GM18861 (cell line): ENCODE data around the gene R3HDML.
"Not testable (repeated sequence)": the region's sequence is repeated elsewhere in the genome, so short reads cannot be mapped to it uniquely, and the experiment has no call there.

Experiments used
- ATAC-seq: cut with Tn5 transposase; IDR thresholded peaks from one replicate; pipeline ENCODE4 v1.9.1; 2021; ENCODE audit not compliant: unreplicated experiment

R3HDML gene

DNA sequence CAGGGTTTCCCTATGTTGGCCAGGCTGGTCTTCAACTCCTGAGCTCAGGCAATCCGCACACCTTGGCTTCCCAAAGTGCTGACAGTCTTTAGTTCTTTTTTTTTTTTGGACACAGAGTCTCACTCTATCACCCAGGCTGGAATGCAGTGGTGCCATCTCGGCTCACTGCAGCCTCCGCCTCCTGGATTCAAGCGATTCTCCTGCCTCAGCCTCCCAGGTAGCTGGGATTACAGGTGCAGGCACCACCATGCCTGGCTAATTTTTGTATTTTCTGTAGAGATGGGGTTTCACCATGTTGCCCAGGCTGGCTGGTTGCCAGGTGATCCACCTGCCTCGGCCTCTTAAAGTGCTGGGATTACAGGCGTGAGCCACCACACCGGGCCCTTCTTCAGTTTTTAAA, 9.1 kb upstream of the R3HDML start:
- ATAC-seq: not testable (repeated sequence)

DNA sequence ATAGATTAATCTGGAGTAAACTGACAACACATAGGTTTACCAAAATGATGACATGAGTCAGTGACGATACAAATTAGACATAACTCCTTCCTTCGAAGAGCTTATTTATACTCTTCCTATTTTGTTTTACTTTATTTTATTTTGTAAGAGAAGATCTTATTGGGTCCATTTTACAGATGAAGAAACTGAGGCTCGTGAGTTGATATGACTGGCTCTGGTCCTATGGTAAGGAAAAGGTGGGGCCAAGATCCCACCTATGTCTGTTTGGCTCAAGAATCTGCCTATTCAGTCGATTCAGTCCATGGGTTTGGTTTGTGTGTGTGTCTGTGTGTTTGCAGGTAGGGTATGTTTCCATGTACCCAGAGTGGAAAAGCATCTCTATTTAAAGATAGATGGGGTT, 8.4 kb upstream of the R3HDML start:
- ATAC-seq: no peak

DNA sequence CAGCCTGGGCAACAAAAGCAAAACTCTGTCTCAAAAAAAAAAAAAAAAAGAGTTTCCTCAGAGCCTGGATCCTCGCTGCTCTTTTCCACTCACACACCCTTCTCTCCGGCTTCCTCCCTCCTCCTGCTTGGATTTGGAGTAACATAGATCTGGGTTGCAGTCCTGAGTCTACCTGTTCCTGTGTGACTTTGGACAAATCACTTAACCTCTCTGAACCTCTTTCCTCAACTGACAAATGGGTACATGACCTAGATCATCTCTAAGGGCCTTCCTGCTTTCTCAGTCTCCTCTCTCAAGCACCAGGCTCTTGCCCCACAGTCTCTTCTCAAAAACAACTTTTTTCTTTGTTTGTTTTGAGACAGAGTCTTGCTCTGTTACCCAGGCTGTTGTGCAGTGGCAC, 5.6 kb upstream of the R3HDML start:
- no peak for ATAC-seq

DNA sequence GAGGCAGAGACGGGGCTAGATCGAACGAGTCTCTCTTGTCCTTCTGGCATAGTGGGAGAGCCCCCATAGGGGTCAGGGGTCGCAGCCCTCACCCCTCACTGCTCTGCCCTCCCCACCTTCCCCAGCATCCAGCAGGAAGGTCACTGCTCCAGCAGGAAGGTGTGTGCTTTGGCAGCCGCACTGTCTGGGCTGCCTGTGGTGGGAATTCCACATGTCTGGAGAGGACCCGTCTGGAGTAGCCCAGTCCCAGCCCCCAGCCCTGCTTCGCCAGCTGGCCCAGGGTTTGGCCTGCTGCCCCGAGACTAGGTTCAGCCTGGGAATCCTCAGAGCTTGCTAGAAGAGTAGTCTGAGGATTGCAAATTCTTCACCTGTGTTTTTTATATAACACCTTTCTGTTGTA, 2.5 kb upstream of the R3HDML start:
- ATAC-seq: no peak

DNA sequence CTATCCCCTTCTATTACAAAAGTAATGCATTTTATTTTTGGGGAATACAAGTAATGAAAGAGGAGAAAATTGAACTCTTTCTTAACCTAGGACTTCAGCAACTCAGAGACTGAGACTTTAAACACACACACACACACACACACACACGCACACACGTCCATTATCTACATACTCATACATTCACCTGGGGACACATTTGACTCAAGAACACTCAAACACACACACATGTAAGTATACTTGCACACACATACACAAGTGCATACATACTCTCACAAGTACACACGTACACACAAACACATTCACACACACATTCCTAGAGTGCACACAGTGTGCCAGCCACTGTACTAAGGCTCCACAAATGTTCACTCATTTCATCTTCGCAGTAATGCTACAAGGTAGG, 2.1 kb upstream of the R3HDML start:
- no peak for ATAC-seq

DNA sequence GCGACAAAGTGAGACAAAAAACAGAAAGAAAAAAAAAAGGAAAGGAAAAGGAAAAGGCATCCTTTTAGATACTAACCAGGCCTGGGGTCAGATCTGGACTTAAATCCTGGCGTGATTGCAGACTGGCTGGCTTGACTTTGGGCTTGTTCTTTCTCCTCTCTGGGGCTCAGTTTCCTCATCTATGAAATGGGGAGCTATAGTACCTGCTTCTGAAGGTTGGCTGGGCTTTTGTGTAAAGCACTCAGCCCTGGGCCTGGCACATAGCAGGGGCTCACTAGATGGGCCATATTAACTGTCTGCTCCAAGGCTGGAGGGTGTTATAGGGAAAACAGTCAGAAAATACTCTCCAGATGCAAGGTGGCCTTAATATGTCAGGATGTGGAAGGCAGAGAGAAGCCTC, 1.2 kb upstream of the R3HDML start:
- no peak for ATAC-seq

DNA sequence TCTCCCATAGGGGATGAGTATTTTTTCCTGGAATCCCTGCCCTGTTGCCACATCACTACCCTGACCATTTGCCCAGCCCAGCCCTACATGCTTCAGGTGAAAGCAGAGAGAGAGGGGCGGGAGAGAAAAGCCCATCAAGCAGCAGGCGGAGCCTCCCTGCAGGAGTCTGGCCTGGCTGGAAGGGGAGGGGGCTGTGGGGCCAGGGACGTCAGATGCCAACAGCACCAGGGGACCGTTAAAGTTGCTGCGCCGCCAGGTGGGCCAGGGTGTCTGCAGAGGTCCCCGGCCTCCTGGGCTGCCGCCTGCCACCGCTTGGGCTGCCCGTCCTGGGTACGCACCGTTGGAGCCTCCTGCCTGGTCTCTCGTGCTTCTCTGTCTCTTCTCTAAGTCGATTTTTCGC, 757 bp upstream of the R3HDML start:
- no peak for ATAC-seq

DNA sequence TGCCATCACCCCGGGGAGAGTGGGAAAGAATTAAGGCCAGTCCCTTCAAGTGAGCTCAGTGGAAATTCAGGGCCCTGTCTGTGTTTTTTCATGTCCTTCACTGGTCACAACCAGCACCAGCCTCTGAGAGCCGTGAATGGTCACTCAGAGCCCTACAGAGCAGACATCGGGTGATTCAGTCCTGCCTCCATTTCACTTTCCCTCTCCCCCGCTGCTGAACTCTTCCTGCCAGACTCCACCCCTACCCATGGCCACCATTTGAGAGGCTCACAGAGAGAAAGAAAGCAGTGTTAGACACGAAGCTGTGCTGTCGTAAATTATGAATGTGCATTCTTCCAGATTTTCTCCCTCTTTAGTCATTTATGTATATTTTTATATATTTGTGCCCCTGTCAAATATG, 5.4 kb downstream of the R3HDML start:
- no peak for ATAC-seq

DNA sequence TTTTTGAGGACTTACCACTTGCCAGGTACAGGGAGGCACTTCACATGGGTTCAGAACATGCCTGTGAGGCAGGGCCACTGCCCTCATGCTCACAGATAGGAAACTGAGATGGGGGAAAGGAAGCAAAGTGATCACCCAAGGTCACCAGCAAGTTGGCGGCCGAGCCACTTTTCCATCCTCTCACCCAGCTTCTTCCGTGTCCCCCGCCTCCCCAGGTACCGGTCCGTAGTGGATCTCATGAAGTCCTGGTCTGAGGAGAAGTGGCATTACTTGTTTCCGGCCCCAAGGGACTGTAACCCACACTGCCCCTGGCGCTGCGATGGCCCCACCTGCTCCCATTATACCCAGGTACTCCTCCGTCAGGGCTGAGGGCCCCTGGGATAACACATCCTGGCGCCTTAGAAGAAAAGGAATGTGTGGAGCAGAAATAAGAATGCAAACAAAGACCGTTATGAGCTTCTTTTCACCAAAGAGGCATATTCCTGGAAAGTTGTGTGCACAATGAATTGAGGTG, 6.4 kb downstream of the R3HDML start:
- no peak for ATAC-seq

DNA sequence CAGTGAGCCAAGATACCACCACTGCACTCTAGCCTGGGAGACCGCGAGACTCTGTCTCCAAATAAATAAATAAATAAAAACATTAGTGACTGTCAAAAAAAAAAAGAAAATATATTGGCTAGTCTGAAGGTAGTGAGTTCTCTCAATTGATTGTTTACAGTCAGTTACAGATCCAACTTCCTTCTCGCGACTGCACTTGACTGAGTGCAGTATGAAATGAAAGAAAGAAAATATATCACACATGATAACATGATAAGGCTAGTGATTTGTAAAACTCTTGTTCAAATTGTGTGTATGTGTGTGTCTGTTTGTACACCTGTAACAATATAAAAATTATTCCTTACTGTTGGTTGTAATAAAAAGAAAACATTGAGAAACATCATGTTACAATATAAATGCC, 7.9 kb downstream of the R3HDML start:
- ATAC-seq: no peak

DNA sequence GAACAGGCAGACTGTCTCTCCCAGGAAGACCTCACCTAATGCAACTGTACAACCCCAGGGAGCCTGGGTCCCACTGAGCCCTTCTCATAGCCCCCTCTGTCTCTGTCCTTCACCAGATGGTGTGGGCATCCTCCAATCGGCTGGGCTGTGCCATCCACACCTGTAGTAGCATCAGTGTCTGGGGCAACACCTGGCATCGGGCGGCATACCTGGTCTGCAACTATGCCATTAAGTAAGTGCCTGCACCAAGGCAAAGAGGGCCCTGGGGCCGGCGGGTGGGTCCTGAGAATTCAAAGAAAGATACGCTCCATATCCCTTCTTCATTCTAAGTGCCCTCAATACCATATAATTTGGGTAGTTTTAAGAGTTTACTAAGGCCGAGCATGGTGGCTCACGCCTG, 8.3 kb downstream of the R3HDML start:
- no peak for ATAC-seq

DNA sequence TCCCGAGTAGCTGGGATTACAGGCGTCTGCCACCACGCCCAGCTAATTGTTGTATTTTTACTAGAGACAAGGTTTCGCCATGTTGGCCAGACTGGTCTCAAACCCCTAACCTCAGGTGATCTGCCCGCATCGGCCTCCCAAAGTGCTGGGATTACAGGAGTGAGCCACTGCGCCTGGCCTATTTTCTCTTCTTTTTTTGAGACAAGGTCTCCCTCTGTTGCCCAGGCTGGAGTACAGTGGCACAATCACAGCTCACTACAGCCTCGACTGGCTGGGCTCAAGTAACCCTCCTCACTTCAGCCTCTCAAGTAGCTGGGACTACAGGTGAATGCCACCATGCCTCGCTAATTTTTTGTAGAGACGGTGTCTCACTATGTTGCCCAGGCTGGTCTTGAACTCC, 9.1 kb downstream of the R3HDML start:
- not testable (repeated sequence) for ATAC-seq

DNA sequence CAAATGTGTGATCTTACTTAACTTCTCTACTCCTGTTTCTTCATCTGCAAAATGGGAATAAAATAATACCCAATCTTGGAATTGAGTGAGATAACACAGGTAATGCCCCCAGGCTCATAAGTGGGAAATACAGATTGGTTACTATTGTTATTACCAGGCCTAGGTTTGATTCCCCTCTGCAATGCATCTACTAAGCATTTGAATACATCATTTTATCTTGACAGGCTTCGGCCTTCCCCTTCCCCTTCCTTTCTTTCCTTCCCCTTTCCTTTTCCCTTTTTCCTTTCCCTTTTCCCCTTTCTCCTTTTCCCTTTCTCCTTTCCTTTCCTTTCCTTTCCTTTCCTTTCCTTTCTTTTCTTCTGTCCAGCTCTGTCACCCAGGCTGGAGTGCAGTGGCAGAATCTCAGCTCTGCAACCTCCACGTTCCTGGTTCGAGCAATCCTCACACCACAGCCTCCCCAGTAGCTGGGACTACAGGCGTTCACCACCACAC, 11.4 kb downstream of the R3HDML start:
- no peak for ATAC-seq

DNA sequence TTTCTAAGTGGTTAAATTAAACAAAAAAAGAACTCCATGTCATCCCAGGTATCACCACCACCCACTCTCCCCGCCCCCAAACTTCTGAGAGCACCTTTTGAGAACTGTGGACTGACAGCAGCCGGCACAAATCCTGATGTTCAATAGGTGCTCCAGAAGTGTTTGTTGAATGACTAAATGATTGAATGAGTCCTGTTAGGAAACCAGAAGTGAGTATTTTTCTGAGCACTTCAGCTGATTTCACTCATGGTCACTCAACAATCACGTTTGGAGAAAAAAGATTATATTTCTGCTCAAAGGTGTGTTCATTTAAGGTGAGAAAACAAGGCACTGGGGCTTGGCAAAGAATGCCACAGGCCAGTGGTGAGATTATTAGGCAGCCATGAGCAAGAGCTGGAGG, 12.5 kb downstream of the R3HDML start:
- no peak for ATAC-seq

DNA sequence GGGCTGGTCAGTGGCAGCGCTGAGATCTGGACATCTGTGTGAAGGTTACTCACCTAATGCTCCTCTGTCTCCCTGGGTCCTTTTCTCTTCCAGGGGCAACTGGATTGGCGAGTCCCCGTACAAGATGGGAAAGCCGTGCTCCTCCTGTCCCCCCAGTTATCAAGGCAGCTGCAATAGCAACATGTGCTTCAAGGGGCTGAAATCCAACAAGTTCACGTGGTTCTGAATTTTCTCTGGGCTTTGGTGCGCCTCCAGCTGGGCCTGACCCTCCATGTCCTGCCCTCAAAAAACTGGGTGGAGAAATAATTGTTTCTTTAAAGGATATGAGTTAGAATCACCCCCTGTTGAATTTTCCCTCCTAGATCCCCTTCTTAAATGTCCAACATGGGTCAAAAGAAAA, 13.7 kb downstream of the R3HDML start:
- no peak for ATAC-seq

DNA sequence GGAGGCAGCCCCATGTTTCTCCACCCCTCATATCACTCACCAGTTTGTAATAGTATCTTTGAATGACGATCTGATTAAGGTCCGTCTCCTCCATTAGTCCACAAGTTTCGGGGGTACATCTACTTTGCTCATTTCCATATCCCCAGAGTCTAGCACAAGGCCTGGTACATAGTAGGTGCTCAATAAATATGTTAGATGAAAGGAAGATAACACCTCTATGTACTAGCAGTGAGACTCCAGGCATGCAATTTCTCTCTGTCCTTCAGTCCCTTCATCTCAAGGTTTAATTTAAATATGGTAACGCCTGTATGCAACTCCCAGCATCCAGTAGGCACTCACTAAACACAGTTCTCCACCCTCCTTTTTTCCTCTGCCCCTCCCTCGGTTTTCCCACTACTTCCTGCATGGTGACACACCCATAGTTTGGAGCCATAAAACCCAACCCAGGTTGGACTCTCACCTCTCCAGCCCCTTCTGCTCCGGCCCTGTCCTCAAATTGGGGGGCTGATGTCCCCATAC, 18.2 kb downstream of the R3HDML start:
- ATAC-seq: no peak

DNA sequence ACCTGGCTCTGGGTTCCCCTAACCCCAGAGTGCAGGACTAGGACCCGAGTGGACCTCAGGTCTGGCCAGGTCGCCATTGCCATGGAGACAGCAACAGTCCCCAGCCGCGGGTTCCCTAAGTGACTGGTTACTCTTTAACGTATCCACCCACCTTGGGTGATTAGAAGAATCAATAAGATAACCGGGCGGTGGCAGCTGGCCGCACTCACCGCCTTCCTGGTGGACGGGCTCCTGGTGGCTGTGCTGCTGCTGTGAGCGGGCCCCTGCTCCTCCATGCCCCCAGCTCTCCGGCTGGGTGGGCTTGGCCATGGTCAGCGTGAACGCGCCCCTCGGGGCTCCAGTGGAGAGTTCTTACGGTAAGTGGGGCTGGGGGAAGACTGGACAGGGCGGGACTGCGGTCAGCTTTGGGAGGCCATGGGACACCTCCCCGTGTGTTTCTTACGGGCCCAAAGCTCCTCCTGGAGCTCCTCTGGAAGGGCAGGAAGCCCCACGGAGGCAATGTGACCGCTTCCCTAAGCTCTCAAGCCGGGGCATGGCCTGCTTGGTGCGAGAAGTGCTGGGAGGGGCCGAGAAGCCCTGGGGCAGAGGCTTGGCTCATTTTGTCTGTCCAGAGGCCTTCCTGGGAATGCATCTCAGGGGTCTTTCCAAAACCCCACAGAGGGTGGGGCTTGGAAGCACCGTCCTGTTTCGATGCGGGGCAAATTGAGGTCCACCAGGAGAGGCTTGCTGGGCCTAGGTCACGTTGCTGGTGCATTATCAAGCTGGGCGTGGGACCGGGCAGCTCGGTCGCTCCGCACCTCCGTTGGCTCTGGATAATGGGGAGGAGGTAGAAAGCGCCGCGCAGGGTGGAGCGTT, 18.9 kb downstream of the R3HDML start, which contains the start of gene HNF4A:
TSS of gene HNF4A (plus strand) at position 202 of the 855 bp plus-strand sequence. CDS start at position 308, 106 bp downstream.
- no peak for ATAC-seq

DNA sequence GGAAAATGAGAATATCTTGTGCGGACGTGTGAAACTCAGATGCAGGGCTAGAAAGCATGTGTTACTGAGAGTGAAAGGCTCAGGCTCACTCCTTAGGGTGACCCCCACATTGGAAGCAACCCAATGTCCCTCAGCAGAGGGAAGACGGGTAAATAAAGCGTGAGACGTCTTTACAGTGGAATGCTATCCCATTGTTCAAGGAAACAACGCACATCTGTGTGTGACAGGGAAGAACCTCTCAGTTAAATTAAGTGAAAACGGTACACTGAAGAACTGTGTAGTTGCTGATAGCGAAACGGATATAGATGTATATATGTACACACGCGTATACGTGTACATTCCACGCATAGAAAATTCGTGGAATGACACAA, 19.5 kb downstream of the R3HDML start:
- ATAC-seq: no peak

DNA sequence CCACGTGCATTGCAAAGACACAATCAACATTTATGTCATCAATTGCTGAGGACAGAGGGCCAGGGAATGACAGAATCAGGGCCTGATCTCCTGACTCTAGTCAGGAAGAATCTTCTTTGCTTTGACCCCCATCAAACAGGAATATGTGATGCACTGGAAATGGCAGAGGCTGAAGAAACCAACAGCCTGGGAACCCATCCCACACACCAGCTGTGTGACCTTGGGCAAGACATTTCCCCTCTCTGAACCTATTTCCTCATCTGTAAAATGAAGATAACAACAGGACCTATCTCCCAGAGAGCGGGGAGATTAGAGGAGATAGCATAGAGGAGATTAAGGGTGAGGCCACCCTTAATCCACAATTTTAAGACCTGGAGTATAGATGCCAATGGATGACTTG, 20.2 kb downstream of the R3HDML start:
- no peak for ATAC-seq

DNA sequence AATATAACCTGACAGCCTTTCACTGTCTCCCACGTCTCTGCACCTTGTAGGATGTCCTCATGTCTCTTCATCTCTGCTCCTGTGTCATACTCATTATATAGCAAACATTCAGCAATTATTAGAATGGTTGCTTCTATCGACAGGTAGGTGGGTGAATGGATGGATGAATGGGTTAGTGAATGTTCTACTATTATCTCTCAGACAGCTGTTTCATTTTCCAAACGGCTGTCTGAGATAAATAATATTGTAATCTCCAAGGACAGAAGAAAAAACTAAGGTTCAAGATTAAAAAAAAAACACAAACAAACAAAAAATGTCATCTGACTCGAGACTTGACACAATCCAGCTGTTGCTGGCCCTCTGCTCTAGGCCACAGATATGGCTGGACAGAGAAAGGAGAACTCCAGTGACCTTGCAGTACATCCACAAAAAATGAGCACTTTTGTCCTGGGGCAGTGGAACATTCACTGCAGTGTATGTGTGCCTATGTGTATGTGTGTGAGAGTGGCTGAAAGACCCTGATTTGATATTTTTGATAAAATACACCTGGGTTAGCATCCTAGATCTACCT, 20.8 kb downstream of the R3HDML start:
- ATAC-seq: no peak

DNA sequence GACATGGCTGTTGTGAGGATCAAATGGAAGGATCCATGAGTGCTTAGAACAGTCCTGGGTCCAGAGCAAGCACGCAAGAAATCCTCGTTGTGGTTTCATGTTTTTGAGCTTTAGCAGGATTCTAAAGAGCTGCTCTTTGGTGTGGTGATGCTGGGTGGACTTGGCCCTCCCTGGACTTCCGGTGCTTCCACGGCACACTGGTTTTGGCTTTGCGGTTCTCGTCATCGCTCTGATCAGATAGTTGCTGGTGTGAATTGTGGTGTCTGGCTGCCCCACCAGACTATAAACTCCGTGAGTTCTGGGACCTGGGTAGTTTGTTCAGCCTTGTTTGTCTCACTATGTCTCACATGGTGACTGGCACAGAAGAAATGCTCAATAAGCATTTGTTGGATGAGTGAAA, 21.9 kb downstream of the R3HDML start:
- no peak for ATAC-seq

DNA sequence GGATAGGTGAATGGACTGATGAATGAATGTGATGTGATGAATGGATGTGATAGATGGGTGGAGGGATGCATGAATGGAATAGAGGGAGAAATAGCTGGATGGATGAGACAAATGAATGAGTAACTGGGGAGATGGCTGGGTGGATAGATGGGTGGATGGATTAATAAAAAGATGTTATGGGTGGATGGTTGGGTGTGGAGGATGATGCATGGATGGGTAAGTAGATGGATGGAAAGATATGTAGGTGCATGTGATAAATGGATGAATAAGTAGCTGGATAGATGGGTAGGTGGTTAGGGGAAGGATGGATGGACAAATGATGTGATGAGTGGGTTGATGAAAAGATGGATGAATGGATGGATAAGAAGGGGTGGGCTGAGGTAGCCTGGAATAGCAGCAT, 23.4 kb downstream of the R3HDML start:
- ATAC-seq: no peak
